WTC11 (cell line): ENCODE measurements around the gene HNRNPA0. TPM values are rescaled to one million over a fixed set of nuclear protein-coding genes. Genes with fewer than 3 reads are reported as not detected.

ENCODE experiments used
- ATAC-seq: fragments of 200-7000 bp; cut with Tn5 transposase; 2 replicates; pipeline ENCODE4 v1.10.0; 2021; ENCODE audit warnings: mild to moderate bottlenecking, moderate library complexity
- CTCF ChIA-PET: fragments of 300-600 bp; sonication (Branson Sonifier 250); formaldehyde crosslinking; loops from one replicate; lab custom pipeline; 2021; ENCODE audit warnings: antibody characterized with exemption; lab: Charles Lee
- POLR2A ChIA-PET: fragments of 350-600 bp; sonication (Branson Sonifier 250); formaldehyde crosslinking; loops from one replicate; lab custom pipeline; 2021; ENCODE audit warnings: antibody characterized with exemption; lab: Charles Lee
- DNase-seq: peaks from one replicate; pipeline ENCODE4 v3.0.0; 2021; ENCODE audit warnings: low spot score
- H3K27ac Mint-ChIP-seq: 2 replicates; pipeline ENCODE4 v1.8.0; 2021; ENCODE audit warnings: mixed read lengths
- H3K27me3 Mint-ChIP-seq: 2 replicates; pipeline ENCODE4 v1.8.0; 2021; ENCODE audit warnings: low read depth, mild to moderate bottlenecking, moderate library complexity, mixed read lengths
- H3K36me3 Mint-ChIP-seq: 2 replicates; pipeline ENCODE4 v1.8.0; 2021; ENCODE audit warnings: mixed read lengths
- H3K4me1 Mint-ChIP-seq: 2 replicates; pipeline ENCODE4 v1.8.0; 2022; ENCODE audit warnings: mixed read lengths
- H3K4me3 Mint-ChIP-seq: 2 replicates; pipeline ENCODE4 v1.8.0; 2021; ENCODE audit warnings: mild to moderate bottlenecking, moderate library complexity, mixed read lengths
- H3K9me3 Mint-ChIP-seq: 2 replicates; pipeline ENCODE4 v1.8.0; 2021; ENCODE audit warnings: mixed read lengths
- CBFB ChIP-seq: sonication (generic); formaldehyde crosslinking; IDR thresholded peaks from 2 replicates; pipeline ENCODE4 v1.8.1; 2022; ENCODE audit warnings: mild to moderate bottlenecking, low read depth, missing genetic modification reagents
- EMX1 ChIP-seq: fragments of 250-450 bp; sonication (Bioruptor Pico); IDR thresholded peaks from 2 replicates; pipeline ENCODE4 v1.8.0; 2021; ENCODE audit warnings: mild to moderate bottlenecking
- ETV6 ChIP-seq: sonication (generic); formaldehyde crosslinking; IDR thresholded peaks from 2 replicates; pipeline ENCODE4 v1.8.1; 2022; ENCODE audit warnings: mild to moderate bottlenecking, missing genetic modification reagents
- FOXK1 ChIP-seq: sonication (generic); formaldehyde crosslinking; IDR thresholded peaks from 2 replicates; pipeline ENCODE4 v1.8.0; 2022; ENCODE audit warnings: mild to moderate bottlenecking, moderate library complexity, missing genetic modification reagents
- JUN ChIP-seq: sonication (generic); formaldehyde crosslinking; IDR thresholded peaks from 2 replicates; pipeline ENCODE4 v1.8.0; 2023; ENCODE audit warnings: mild to moderate bottlenecking, missing genetic modification reagents
- MYBL2 ChIP-seq: sonication (generic); formaldehyde crosslinking; IDR thresholded peaks from 2 replicates; pipeline ENCODE4 v1.8.1; 2023; ENCODE audit warnings: mild to moderate bottlenecking, moderate library complexity, missing genetic modification reagents
- NFE2L1 ChIP-seq: sonication (generic); formaldehyde crosslinking; IDR thresholded peaks from 2 replicates; pipeline ENCODE4 v1.8.1; 2023; ENCODE audit warnings: missing genetic modification reagents
- NR1H2 ChIP-seq: sonication (generic); formaldehyde crosslinking; IDR thresholded peaks from 2 replicates; pipeline ENCODE4 v1.9.0; 2021; ENCODE audit warnings: mild to moderate bottlenecking, moderate library complexity, missing genetic modification reagents
- NR2C2 ChIP-seq: sonication (generic); formaldehyde crosslinking; IDR thresholded peaks from 2 replicates; pipeline ENCODE4 v1.8.0; 2022; ENCODE audit warnings: mild to moderate bottlenecking, missing genetic modification reagents
- PRDM15 ChIP-seq: sonication (generic); formaldehyde crosslinking; IDR thresholded peaks from 2 replicates; pipeline ENCODE4 v1.8.0; 2022; ENCODE audit warnings: missing genetic modification reagents
- ZNF138 ChIP-seq: sonication (generic); formaldehyde crosslinking; conservative IDR thresholded peaks from 2 replicates; pipeline ENCODE4 v1.8.1; 2022; ENCODE audit warnings: mild to moderate bottlenecking, moderate library complexity, missing genetic modification reagents
- total RNA-seq: library from RNA; stranded (reverse); gene quantifications from 3 replicates; pipeline ENCODE4 v1.2.3, GENCODE V29; 2021
- TF ChIP-seq, protein P1 (sequence below): sonication (generic); formaldehyde crosslinking; conservative IDR thresholded peaks from 2 replicates; pipeline ENCODE4 v1.8.1; 2023; ENCODE audit warnings: mild to moderate bottlenecking, low read depth, missing genetic modification reagents, moderate library complexity
- TF ChIP-seq, protein P2 (sequence below): fragments of 250-450 bp; sonication (Bioruptor Pico); conservative IDR thresholded peaks from 2 replicates; pipeline ENCODE4 v1.9.0; 2021; ENCODE audit warnings: mild to moderate bottlenecking
- TF ChIP-seq, protein P3 (sequence below): sonication (generic); formaldehyde crosslinking; IDR thresholded peaks from 2 replicates; pipeline ENCODE4 v1.8.1; 2023; ENCODE audit warnings: mild to moderate bottlenecking, missing genetic modification reagents, moderate library complexity
- TF ChIP-seq, protein P4 (sequence below): sonication (generic); formaldehyde crosslinking; IDR thresholded peaks from 2 replicates; pipeline ENCODE4 v1.8.0; 2023; ENCODE audit warnings: missing genetic modification reagents

HNRNPA0 gene
- total RNA-seq, 1 experiment from 2014 or later: 66.6 TPM

GRCh38 chr5:137727623-137728022 lies 26.5 kb downstream of the HNRNPA0 start (continued):
- TF ChIP-seq, protein P1, sequence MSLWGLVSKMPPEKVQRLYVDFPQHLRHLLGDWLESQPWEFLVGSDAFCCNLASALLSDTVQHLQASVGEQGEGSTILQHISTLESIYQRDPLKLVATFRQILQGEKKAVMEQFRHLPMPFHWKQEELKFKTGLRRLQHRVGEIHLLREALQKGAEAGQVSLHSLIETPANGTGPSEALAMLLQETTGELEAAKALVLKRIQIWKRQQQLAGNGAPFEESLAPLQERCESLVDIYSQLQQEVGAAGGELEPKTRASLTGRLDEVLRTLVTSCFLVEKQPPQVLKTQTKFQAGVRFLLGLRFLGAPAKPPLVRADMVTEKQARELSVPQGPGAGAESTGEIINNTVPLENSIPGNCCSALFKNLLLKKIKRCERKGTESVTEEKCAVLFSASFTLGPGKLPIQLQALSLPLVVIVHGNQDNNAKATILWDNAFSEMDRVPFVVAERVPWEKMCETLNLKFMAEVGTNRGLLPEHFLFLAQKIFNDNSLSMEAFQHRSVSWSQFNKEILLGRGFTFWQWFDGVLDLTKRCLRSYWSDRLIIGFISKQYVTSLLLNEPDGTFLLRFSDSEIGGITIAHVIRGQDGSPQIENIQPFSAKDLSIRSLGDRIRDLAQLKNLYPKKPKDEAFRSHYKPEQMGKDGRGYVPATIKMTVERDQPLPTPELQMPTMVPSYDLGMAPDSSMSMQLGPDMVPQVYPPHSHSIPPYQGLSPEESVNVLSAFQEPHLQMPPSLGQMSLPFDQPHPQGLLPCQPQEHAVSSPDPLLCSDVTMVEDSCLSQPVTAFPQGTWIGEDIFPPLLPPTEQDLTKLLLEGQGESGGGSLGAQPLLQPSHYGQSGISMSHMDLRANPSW (CRISPR knock-in tag): no peak
- no peak for TF ChIP-seq NFE2L1 (CRISPR knock-in tag)

GRCh38 chr5:137724251-137724650 lies 29.9 kb downstream of the HNRNPA0 start:
- DNase-seq: no peak
- H3K36me3 Mint-ChIP-seq: no peaks in the 10 kb centered on the region; the same call in 1 of the 2 replicates
- H3K4me1 Mint-ChIP-seq: peaks cover 3% of the 10 kb centered on the region; the same call in 1 of the 2 replicates
- no peak overlapping the region for H3K27ac Mint-ChIP-seq
- TF ChIP-seq MYBL2: no peak
- no peak for TF ChIP-seq NR1H2 (CRISPR knock-in tag)
- TF ChIP-seq, protein P2, sequence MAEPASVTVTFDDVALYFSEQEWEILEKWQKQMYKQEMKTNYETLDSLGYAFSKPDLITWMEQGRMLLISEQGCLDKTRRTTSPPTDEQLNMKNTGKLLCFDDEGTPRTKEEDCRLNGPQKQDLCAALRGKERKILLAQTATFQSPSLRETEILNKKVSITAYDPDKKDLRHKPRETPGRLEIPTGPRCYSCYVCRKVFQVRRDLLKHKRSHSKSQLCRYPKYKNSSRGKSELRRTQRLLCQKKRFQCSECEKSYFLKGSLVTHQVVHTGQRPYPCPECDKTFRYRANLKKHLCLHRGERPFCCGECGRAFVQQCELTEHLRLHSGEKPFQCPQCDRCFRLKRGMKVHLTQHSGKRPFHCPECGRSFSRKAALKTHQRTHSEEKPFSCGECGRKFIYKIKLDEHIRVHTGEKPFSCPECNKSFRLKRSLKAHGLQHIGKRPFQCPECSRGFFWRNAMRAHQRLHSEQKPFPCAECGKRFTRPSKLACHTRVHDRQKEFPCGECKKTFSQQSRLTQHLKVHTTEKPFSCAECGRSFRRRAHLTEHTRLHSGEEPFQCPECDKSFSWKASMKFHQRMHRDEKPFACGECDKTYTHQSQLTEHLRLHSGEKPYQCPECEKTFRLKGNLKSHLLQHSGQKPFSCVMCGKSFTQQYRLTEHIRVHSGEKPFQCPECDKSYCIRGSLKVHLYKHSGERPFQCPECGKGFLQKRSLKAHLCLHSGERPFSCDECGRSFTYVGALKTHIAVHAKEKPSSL (CRISPR knock-in tag): no peak
- no peak for TF ChIP-seq JUN
- TF ChIP-seq ZNF138 (CRISPR knock-in tag): no peak
- no peak for TF ChIP-seq CBFB (CRISPR knock-in tag)
- TF ChIP-seq NR2C2: no peak
- TF ChIP-seq, protein P3, sequence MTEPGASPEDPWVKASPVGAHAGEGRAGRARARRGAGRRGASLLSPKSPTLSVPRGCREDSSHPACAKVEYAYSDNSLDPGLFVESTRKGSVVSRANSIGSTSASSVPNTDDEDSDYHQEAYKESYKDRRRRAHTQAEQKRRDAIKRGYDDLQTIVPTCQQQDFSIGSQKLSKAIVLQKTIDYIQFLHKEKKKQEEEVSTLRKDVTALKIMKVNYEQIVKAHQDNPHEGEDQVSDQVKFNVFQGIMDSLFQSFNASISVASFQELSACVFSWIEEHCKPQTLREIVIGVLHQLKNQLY (CRISPR knock-in tag): no peak
- TF ChIP-seq PRDM15 (CRISPR knock-in tag): no peak
- TF ChIP-seq, protein P4, sequence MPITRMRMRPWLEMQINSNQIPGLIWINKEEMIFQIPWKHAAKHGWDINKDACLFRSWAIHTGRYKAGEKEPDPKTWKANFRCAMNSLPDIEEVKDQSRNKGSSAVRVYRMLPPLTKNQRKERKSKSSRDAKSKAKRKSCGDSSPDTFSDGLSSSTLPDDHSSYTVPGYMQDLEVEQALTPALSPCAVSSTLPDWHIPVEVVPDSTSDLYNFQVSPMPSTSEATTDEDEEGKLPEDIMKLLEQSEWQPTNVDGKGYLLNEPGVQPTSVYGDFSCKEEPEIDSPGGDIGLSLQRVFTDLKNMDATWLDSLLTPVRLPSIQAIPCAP (CRISPR knock-in tag): no peak
- no peak for TF ChIP-seq FOXK1 (CRISPR knock-in tag)
- no peak for TF ChIP-seq EMX1 (CRISPR knock-in tag)
- TF ChIP-seq ETV6: no peak
- POLR2A ChIA-PET: no interaction called here
- no peak overlapping the region for H3K4me3 Mint-ChIP-seq
- CTCF ChIA-PET: no interaction called here
- H3K27me3 Mint-ChIP-seq: no peaks in the 10 kb centered on the region
- ATAC-seq: no peak
- no peaks in the 10 kb centered on the region for H3K9me3 Mint-ChIP-seq
